Measurements from ENCODE around the gene SEL1L.
"Not testable (repeated sequence)": the region's sequence is repeated elsewhere in the genome, so short reads cannot be mapped to it uniquely, and the experiment has no call there.

The SEL1L gene

DNA sequence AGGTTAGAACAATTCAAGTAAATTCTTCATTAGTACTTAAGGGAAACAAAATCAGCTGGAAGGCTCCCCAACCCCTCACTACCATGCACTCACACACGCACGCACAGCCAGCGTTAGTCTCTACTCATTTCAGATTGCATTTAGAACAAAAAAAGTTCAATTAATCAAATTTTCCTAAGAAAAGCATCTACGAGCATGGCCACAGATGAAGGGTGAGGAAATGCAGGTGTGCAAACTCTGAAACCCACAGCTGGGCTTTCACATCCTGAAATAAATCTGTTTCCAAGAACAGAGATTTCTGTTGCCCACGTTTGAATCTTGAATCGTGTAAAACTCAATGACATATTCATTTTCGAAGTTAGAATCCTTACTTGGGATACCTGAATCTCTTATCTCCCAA is 62.6 kb downstream of the SEL1L start:
- Histone ChIP-seq H3K27me3 (ENCODE audit: low read length) (no peaks in the 10 kb centered on the region), H3F3A (ENCODE audit: insufficient read depth) (no peaks in the 10 kb centered on the region), H3K9me3 (ENCODE audit: insufficient read depth, low read length) (no peaks in the 10 kb centered on the region), H3K79me2 (ENCODE audit: insufficient read depth, low read length) (no peaks in the 10 kb centered on the region), H3K27ac (ENCODE audit: low read depth, low read length) (no peak overlapping the region), H3K36me3 (ENCODE audit: low read length) (peaks cover 15% of the 10 kb centered on the region), H2AFZ (ENCODE audit: low read depth, low read length, severe bottlenecking) (no peak overlapping the region), H3K9me2 (replicated peaks; ENCODE audit: insufficient read depth, low read length) (no peaks in the 10 kb centered on the region), H3K9ac (ENCODE audit: low read length) (no peak overlapping the region), H4K20me1 (ENCODE audit: low read depth, low read length) (0 out of 2 replicates have a peak, but pooled peaks cover 4% of the 10 kb centered on the region), H3K4me3 (ENCODE audit: insufficient read depth, low read length, poor library complexity, severe bottlenecking) (no peak overlapping the region), H3K4me2 (ENCODE audit: low read depth, low read length, poor library complexity, severe bottlenecking) (no peak overlapping the region)
- TF ChIP-seq, protein P1, sequence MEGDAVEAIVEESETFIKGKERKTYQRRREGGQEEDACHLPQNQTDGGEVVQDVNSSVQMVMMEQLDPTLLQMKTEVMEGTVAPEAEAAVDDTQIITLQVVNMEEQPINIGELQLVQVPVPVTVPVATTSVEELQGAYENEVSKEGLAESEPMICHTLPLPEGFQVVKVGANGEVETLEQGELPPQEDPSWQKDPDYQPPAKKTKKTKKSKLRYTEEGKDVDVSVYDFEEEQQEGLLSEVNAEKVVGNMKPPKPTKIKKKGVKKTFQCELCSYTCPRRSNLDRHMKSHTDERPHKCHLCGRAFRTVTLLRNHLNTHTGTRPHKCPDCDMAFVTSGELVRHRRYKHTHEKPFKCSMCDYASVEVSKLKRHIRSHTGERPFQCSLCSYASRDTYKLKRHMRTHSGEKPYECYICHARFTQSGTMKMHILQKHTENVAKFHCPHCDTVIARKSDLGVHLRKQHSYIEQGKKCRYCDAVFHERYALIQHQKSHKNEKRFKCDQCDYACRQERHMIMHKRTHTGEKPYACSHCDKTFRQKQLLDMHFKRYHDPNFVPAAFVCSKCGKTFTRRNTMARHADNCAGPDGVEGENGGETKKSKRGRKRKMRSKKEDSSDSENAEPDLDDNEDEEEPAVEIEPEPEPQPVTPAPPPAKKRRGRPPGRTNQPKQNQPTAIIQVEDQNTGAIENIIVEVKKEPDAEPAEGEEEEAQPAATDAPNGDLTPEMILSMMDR (IDR thresholded peaks at IDR 0.05; ENCODE audit: insufficient read depth, low read length, poor library complexity, severe bottlenecking) = no peak
- no peak for TF ChIP-seq EZH2phosphoT487 (conservative IDR thresholded peaks at IDR 0.05; ENCODE audit: low read length)

DNA sequence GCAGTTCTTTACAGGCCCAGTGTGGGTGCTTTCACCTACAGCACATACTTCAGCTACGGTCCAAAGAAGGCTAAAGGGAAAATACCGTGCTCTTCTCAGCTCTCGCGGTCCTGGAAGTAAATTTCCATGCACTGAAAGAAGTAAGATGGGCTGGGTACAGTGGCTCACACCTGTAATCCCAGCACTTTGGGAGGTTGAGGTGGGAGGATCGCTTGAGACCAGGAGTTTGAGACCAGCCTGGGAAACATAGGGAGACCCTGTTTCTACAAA is 63.2 kb downstream of the SEL1L start:
- not testable (repeated sequence) for H3K9ac ChIP-seq (ENCODE audit: low read length)

DNA sequence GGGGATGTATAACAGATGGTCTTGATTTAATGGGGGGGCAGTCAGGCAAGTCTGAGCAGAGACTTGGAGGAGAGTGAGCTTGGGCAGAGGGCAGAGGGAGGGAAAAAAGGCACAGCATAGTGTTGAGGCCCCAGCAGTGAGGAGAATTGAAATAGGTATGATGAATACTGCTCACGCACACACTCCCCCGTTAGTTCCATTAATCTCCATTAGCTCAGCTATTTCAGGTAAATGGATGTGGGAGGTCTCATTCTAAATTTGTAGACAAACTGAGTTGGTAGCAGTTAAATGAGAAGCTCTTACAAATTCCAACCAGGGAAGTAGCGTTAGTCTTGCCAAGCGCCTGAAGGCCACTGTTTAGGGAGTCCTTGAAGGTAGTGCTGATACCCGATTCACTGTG is 66.8 kb downstream of the SEL1L start:
- TF ChIP-seq, protein P1 (IDR thresholded peaks at IDR 0.05; ENCODE audit: insufficient read depth, low read length, poor library complexity, severe bottlenecking) = no peak
- TF ChIP-seq EZH2phosphoT487 (conservative IDR thresholded peaks at IDR 0.05; ENCODE audit: low read length) = no peak
- Histone ChIP-seq H3K9me2 (replicated peaks; ENCODE audit: insufficient read depth, low read length) (no peaks in the 10 kb centered on the region), H3K4me2 (ENCODE audit: low read depth, low read length, poor library complexity, severe bottlenecking) (no peak overlapping the region), H3K79me2 (ENCODE audit: insufficient read depth, low read length) (no peaks in the 10 kb centered on the region), H3K9ac (ENCODE audit: low read length) (no peak overlapping the region), H2AFZ (ENCODE audit: low read depth, low read length, severe bottlenecking) (no peak overlapping the region), H4K20me1 (ENCODE audit: low read depth, low read length) (no peaks in the 10 kb centered on the region), H3K36me3 (ENCODE audit: low read length) (no peaks in the 10 kb centered on the region), H3K9me3 (ENCODE audit: insufficient read depth, low read length) (no peaks in the 10 kb centered on the region), H3F3A (ENCODE audit: insufficient read depth) (no peaks in the 10 kb centered on the region), H3K27ac (ENCODE audit: low read depth, low read length) (no peak overlapping the region), H3K27me3 (ENCODE audit: low read length) (no peaks in the 10 kb centered on the region), H3K4me3 (ENCODE audit: insufficient read depth, low read length, poor library complexity, severe bottlenecking) (no peak overlapping the region)

More for the DNA sequence above, 63.2 kb downstream of the SEL1L start:
- not testable (repeated sequence) for H3K36me3 ChIP-seq (ENCODE audit: low read length); H3K9me2 ChIP-seq (replicated peaks; ENCODE audit: insufficient read depth, low read length); H2AFZ ChIP-seq (ENCODE audit: low read depth, low read length, severe bottlenecking); H3K79me2 ChIP-seq (ENCODE audit: insufficient read depth, low read length); H4K20me1 ChIP-seq (ENCODE audit: low read depth, low read length); H3K4me2 ChIP-seq (ENCODE audit: low read depth, low read length, poor library complexity, severe bottlenecking); H3K27me3 ChIP-seq (ENCODE audit: low read length); H3K4me3 ChIP-seq (ENCODE audit: insufficient read depth, low read length, poor library complexity, severe bottlenecking); H3K9me3 ChIP-seq (ENCODE audit: insufficient read depth, low read length); H3K27ac ChIP-seq (ENCODE audit: low read depth, low read length); H3F3A ChIP-seq (ENCODE audit: insufficient read depth)

- no peak overlapping the region for H3K9ac ChIP-seq (ENCODE audit: low read length)
- TF ChIP-seq, protein P1 (IDR thresholded peaks at IDR 0.05; ENCODE audit: insufficient read depth, low read length, poor library complexity, severe bottlenecking) = no peak
- no peak for TF ChIP-seq EZH2phosphoT487 (conservative IDR thresholded peaks at IDR 0.05; ENCODE audit: low read length)
Observed at GRCh38 chr14:81465507-81466228, 68.0 kb downstream of the SEL1L start.

DNA sequence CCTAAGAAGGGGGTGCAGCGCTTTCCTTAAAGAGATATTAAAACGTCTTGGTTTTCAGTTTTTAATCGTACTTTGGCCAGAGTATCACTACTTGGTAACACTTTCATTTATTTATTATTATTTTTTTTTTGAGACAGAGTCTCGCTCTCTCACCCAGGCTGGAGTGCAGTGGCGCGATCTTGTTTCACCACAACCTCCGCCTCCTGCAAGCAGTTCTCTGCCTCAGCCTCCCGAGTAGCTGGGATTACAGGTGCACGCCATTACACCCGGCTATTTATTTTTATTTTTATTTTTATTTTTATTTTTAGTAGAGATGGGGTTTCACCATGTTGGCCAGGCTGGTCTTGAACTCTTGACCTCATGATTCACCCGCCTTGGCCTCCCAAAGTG is 68.7 kb downstream of the SEL1L start:
- not testable (repeated sequence) for H4K20me1 ChIP-seq (ENCODE audit: low read depth, low read length); H3K36me3 ChIP-seq (ENCODE audit: low read length); H3K9me2 ChIP-seq (replicated peaks; ENCODE audit: insufficient read depth, low read length); H3K27ac ChIP-seq (ENCODE audit: low read depth, low read length); H3K27me3 ChIP-seq (ENCODE audit: low read length); H3F3A ChIP-seq (ENCODE audit: insufficient read depth); H3K9me3 ChIP-seq (ENCODE audit: insufficient read depth, low read length); H3K79me2 ChIP-seq (ENCODE audit: insufficient read depth, low read length)
- Histone ChIP-seq H2AFZ (ENCODE audit: low read depth, low read length, severe bottlenecking) (peak overlapping the region; percentile 96), H3K4me2 (ENCODE audit: low read depth, low read length, poor library complexity, severe bottlenecking) (peak overlapping the region; percentile 85), H3K9ac (ENCODE audit: low read length) (peak overlapping the region; percentile 46), H3K4me3 (ENCODE audit: insufficient read depth, low read length, poor library complexity, severe bottlenecking) (peak overlapping the region; percentile 46)

More at GRCh38 chr14:81465507-81466228, 68.0 kb downstream of the SEL1L start:
- no peaks in the 10 kb centered on the region for H3K36me3 ChIP-seq (ENCODE audit: low read length)
- no peak overlapping the region for H2AFZ ChIP-seq (ENCODE audit: low read depth, low read length, severe bottlenecking)
- no peaks in the 10 kb centered on the region for H3F3A ChIP-seq (ENCODE audit: insufficient read depth)
- H3K9me3 ChIP-seq (ENCODE audit: insufficient read depth, low read length) = no peaks in the 10 kb centered on the region
- no peaks in the 10 kb centered on the region for H3K9me2 ChIP-seq (replicated peaks; ENCODE audit: insufficient read depth, low read length)
- no peak overlapping the region for H3K4me2 ChIP-seq (ENCODE audit: low read depth, low read length, poor library complexity, severe bottlenecking)
- H4K20me1 ChIP-seq (ENCODE audit: low read depth, low read length) = no peaks in the 10 kb centered on the region
- H3K27ac ChIP-seq (ENCODE audit: low read depth, low read length) = no peak overlapping the region
- H3K27me3 ChIP-seq (ENCODE audit: low read length) = no peaks in the 10 kb centered on the region
- H3K79me2 ChIP-seq (ENCODE audit: insufficient read depth, low read length) = no peaks in the 10 kb centered on the region
- no peak overlapping the region for H3K4me3 ChIP-seq (ENCODE audit: insufficient read depth, low read length, poor library complexity, severe bottlenecking)
